Activated T-cell treated with anti-CD3 and anti-CD28 coated beads, Interleukin-2, amount 50 U/mL, for 4 hours (primary cell): Measurements from ENCODE around the gene WNT7B. TPM values are rescaled to one million over a fixed set of nuclear protein-coding genes. Genes with fewer than 3 reads are reported as not detected.
A peak's percentile ranks its signal among the peaks of the same experiment; 100 is the strongest.

Source experiments
- ATAC-seq, 2 donors: fragments of 200-7000 bp; cut with Tn5 transposase; one replicate each; pipeline ENCODE4 v1.10.0; 2021
- DNase-seq: peaks from one replicate; pipeline ENCODE4 v3.0.0-alpha.2; 2020
- H3K27me3 Mint-ChIP-seq: one replicate; pipeline ENCODE4 v1.8.0; 2021; ENCODE audit warnings: low read depth, mixed read lengths
- H3K36me3 Mint-ChIP-seq: one replicate; pipeline ENCODE4 v1.8.0; 2022; ENCODE audit warnings: mixed read lengths; ENCODE audit not compliant: insufficient read depth
- H3K4me1 Mint-ChIP-seq: one replicate; pipeline ENCODE4 v1.8.0; 2021; ENCODE audit warnings: low read depth, mixed read lengths
- H3K4me3 Mint-ChIP-seq: one replicate; pipeline ENCODE4 v1.8.0; 2021; ENCODE audit warnings: mild to moderate bottlenecking, moderate library complexity, mixed read lengths
- H3K9me3 Mint-ChIP-seq: one replicate; pipeline ENCODE4 v1.8.0; 2021; ENCODE audit warnings: mixed read lengths
- total RNA-seq, 3 donors: library from RNA; stranded (reverse); gene quantifications; one replicate each; pipeline ENCODE4 v1.2.1, GENCODE V29; 2021

The WNT7B gene
- under 1 TPM in 1 of 3 donors, not detected in 2; 0.05 TPM for total RNA-seq

- no peaks in the 10 kb centered on the region for H3K36me3 Mint-ChIP-seq
- H3K27me3 Mint-ChIP-seq, result peaks cover 41% of the 10 kb centered on the region
- DNase-seq (no peak), ATAC-seq (no peak)
- no peaks in the 10 kb centered on the region for H3K9me3 Mint-ChIP-seq
- H3K4me3 Mint-ChIP-seq, result peak within 1 kb of the TSS; percentile 43
- peaks cover 15% of the 10 kb centered on the region for H3K4me1 Mint-ChIP-seq
Observed at GRCh38 chr22:45977003-45977411, at the start of gene WNT7B. WNT7B (minus strand) TSS chr22:45977162; CDS start chr22:45976754, 408 bp downstream.

GRCh38 chr22:46025973-46026898, 49.3 kb upstream of the WNT7B start:
- DNase-seq (no peak), ATAC-seq (no peak)
- peaks cover 6% of the 10 kb centered on the region for H3K4me1 Mint-ChIP-seq
- H3K9me3 Mint-ChIP-seq, result no peaks in the 10 kb centered on the region
- H3K4me3 Mint-ChIP-seq, result no peak overlapping the region
- H3K36me3 Mint-ChIP-seq, result no peaks in the 10 kb centered on the region
- peaks cover 35% of the 10 kb centered on the region for H3K27me3 Mint-ChIP-seq

GRCh38 chr22:46025225-46025972, 48.4 kb upstream of the WNT7B start:
- DNase-seq, result no peak
- Mint-ChIP-seq H3K4me1 (peaks cover 6% of the 10 kb centered on the region), H3K9me3 (no peaks in the 10 kb centered on the region), H3K36me3 (no peaks in the 10 kb centered on the region), H3K27me3 (peaks cover 35% of the 10 kb centered on the region), H3K4me3 (no peak overlapping the region)
- ATAC-seq, result no peak

- peaks cover 35% of the 10 kb centered on the region for H3K27me3 Mint-ChIP-seq
- no peaks in the 10 kb centered on the region for H3K9me3 Mint-ChIP-seq
- no peak for DNase-seq
- H3K36me3 Mint-ChIP-seq, result no peaks in the 10 kb centered on the region
- peaks cover 6% of the 10 kb centered on the region for H3K4me1 Mint-ChIP-seq
- ATAC-seq, result no peak
- H3K4me3 Mint-ChIP-seq, result no peak overlapping the region
Observed at GRCh38 chr22:46024136-46024840, 47.3 kb upstream of the WNT7B start.

- no peaks in the 10 kb centered on the region for H3K36me3 Mint-ChIP-seq
- ATAC-seq, result no peak
- H3K9me3 Mint-ChIP-seq, result no peaks in the 10 kb centered on the region
- peaks cover 35% of the 10 kb centered on the region for H3K27me3 Mint-ChIP-seq
- DNase-seq, result no peak
- peaks cover 6% of the 10 kb centered on the region for H3K4me1 Mint-ChIP-seq
- H3K4me3 Mint-ChIP-seq, result no peak overlapping the region
Observed at GRCh38 chr22:46023558-46023981, 46.6 kb upstream of the WNT7B start.

GRCh38 chr22:46022881-46023512, 46.0 kb upstream of the WNT7B start:
- H3K27me3 Mint-ChIP-seq, result peaks cover 30% of the 10 kb centered on the region
- peaks cover 5% of the 10 kb centered on the region for H3K4me1 Mint-ChIP-seq
- H3K9me3 Mint-ChIP-seq, result no peaks in the 10 kb centered on the region
- no peak for DNase-seq
- no peak for ATAC-seq
- H3K4me3 Mint-ChIP-seq, result no peak overlapping the region
- no peaks in the 10 kb centered on the region for H3K36me3 Mint-ChIP-seq

GRCh38 chr22:46021577-46021976, 44.6 kb upstream of the WNT7B start:
- Mint-ChIP-seq H3K27me3 (peaks cover 22% of the 10 kb centered on the region), H3K4me1 (peaks cover under 1% of the 10 kb centered on the region), H3K4me3 (no peak overlapping the region), H3K9me3 (no peaks in the 10 kb centered on the region), H3K36me3 (no peaks in the 10 kb centered on the region)
- DNase-seq, result no peak
- no peak for ATAC-seq

GRCh38 chr22:46019351-46019750, 42.4 kb upstream of the WNT7B start:
- no peak overlapping the region for H3K4me3 Mint-ChIP-seq
- DNase-seq (no peak), ATAC-seq (no peak)
- no peaks in the 10 kb centered on the region for H3K36me3 Mint-ChIP-seq
- H3K4me1 Mint-ChIP-seq, result no peaks in the 10 kb centered on the region
- H3K27me3 Mint-ChIP-seq, result peaks cover 4% of the 10 kb centered on the region
- no peaks in the 10 kb centered on the region for H3K9me3 Mint-ChIP-seq

- DNase-seq, result no peak
- no peaks in the 10 kb centered on the region for H3K9me3 Mint-ChIP-seq
- peaks cover 3% of the 10 kb centered on the region for H3K27me3 Mint-ChIP-seq
- no peaks in the 10 kb centered on the region for H3K4me1 Mint-ChIP-seq
- no peak for ATAC-seq
- H3K36me3 Mint-ChIP-seq, result no peaks in the 10 kb centered on the region
- no peak overlapping the region for H3K4me3 Mint-ChIP-seq
Observed at GRCh38 chr22:46018859-46019258, 41.9 kb upstream of the WNT7B start.

GRCh38 chr22:46017166-46017565, 40.2 kb upstream of the WNT7B start:
- no peaks in the 10 kb centered on the region for H3K36me3 Mint-ChIP-seq
- no peak overlapping the region for H3K4me3 Mint-ChIP-seq
- no peak for DNase-seq
- no peak for ATAC-seq
- H3K27me3 Mint-ChIP-seq, result no peaks in the 10 kb centered on the region
- H3K4me1 Mint-ChIP-seq, result peaks cover 5% of the 10 kb centered on the region
- no peaks in the 10 kb centered on the region for H3K9me3 Mint-ChIP-seq

GRCh38 chr22:46013460-46014416, 36.8 kb upstream of the WNT7B start:
- peaks cover 3% of the 10 kb centered on the region for H3K9me3 Mint-ChIP-seq
- DNase-seq (peak; percentile 92), ATAC-seq (peak; percentile 100)
- H3K27me3 Mint-ChIP-seq, result no peaks in the 10 kb centered on the region
- no peaks in the 10 kb centered on the region for H3K36me3 Mint-ChIP-seq
- H3K4me3 Mint-ChIP-seq, result peak overlapping the region; percentile 88
- H3K4me1 Mint-ChIP-seq, result peaks cover 5% of the 10 kb centered on the region

GRCh38 chr22:46012881-46013281, 35.9 kb upstream of the WNT7B start:
- H3K4me1 Mint-ChIP-seq, result peaks cover 5% of the 10 kb centered on the region
- ATAC-seq (no peak), DNase-seq (no peak)
- H3K27me3 Mint-ChIP-seq, result no peaks in the 10 kb centered on the region
- peaks cover 3% of the 10 kb centered on the region for H3K9me3 Mint-ChIP-seq
- peak overlapping the region; percentile 88 for H3K4me3 Mint-ChIP-seq
- H3K36me3 Mint-ChIP-seq, result no peaks in the 10 kb centered on the region
